Gastrocnemius medialis (tissue), 4 donors: Measurements from ENCODE around the gene CC2D1B. TPM values are rescaled to one million over a fixed set of nuclear protein-coding genes. Genes with fewer than 3 reads are reported as not detected.
A peak's percentile ranks its signal among the peaks of the same experiment; 100 is the strongest.

ENCODE experiments used
- ATAC-seq, 2 donors: fragments of 150-250 bp; one replicate each; pipeline ENCODE4 v1.9.1; 2016
- DNase-seq, 2 donors: peaks; one replicate each; pipeline ENCODE4 v3.0.0-alpha.2; 2019
- H3K27ac ChIP-seq, 4 donors: fragments of 200-600 bp; sonication (generic); 1 replicate in 1 of 4; 2 replicates in 3 of 4; pipeline ENCODE4 v1.5.1; 2016 to 2018; ENCODE audit warnings: mild to moderate bottlenecking in 2 of 4, moderate library complexity in 1 of 4
- H3K27me3 ChIP-seq, 3 donors: fragments of 200-600 bp; sonication (generic) in 2 of 3; 1 replicate in 1 of 3; 2 replicates in 2 of 3; pipeline versions ENCODE4 v1.5.1 to v1.6.0; 2016 to 2019; ENCODE audit warnings: mild to moderate bottlenecking in 1 of 3, moderate library complexity in 1 of 3
- H3K36me3 ChIP-seq, 2 donors: fragments of 200-600 bp; sonication (generic) in 1 of 2; one replicate each; pipeline ENCODE4 v1.5.1; 2017 to 2018
- H3K4me1 ChIP-seq, 2 donors: fragments of 200-600 bp; sonication (generic) in 1 of 2; one replicate each; pipeline ENCODE4 v1.5.1; 2016 to 2017; ENCODE audit warnings: mild to moderate bottlenecking in 2 of 2
- H3K4me3 ChIP-seq, 4 donors: fragments of 200-600 bp; sonication (generic) in 3 of 4; 1 replicate in 1 of 4; 2 replicates in 3 of 4; pipeline ENCODE4 v1.5.1; 2016 to 2019; ENCODE audit warnings: mild to moderate bottlenecking in 2 of 4
- H3K9me3 ChIP-seq, 3 donors: fragments of 200-600 bp; sonication (generic) in 2 of 3; 1 replicate in 1 of 3; 2 replicates in 2 of 3; pipeline ENCODE4 v1.5.1; 2016 to 2019
- CTCF ChIP-seq, 5 experiments: fragments of 450-650 bp in 3 of 5; fragments of 200-600 bp in 2 of 5; sonication (generic) in 2 of 5; IDR thresholded peaks in 4 of 5; conservative IDR thresholded peaks in 1 of 5; 1 replicate in 4 of 5; 2 replicates in 1 of 5; pipeline ENCODE4 v1.5.1; 2016 to 2019; ENCODE audit warnings: antibody characterized with exemption in 5 of 5, mild to moderate bottlenecking in 3 of 5, moderate library complexity in 3 of 5
- POLR2A ChIP-seq, 2 donors: fragments of 450-650 bp; IDR thresholded peaks; one replicate each; pipeline ENCODE4 v1.6.1; 2017; ENCODE audit warnings: antibody characterized with exemption in 2 of 2, mild to moderate bottlenecking in 2 of 2, moderate library complexity in 2 of 2
- in situ Hi-C, 4 donors: fragments of 200-750 bp; cut with MboI; loops; one replicate each; pipeline versions ENCODE4 v1.15.0 to v1.8.0; 2017; ENCODE audit warnings: low sequenced_read_pairs in 4 of 4
- intact Hi-C: fragments of 100-400 bp; cut with DNase I; formaldehyde crosslinking; loops from one replicate; pipeline ENCODE4 v1.15.1; 2023; ENCODE audit warnings: low total_unique reads
- total RNA-seq, 4 donors: library from RNA; depleted of rRNA; stranded (reverse); fragments of >200 nt; gene quantifications; one replicate each; pipeline versions ENCODE4 v1.1.0 to v1.2.3, GENCODE V29; 2016

Gene CC2D1B
- total RNA-seq, 4 donors from 2014 or later = 34.1 to 62.7 (median 52.2) TPM

- TF ChIP-seq POLR2A (IDR thresholded peaks at IDR 0.05) (no peak), CTCF (IDR thresholded peaks at IDR 0.05 in 4 of 5, conservative IDR thresholded peaks at IDR 0.05 in 1 of 5) (no peak)
- Histone ChIP-seq H3K36me3 (peaks cover 0 to 38% of the 10 kb centered on the region in 2 donors), H3K27ac (no peak overlapping the region), H3K9me3 (no peaks in the 10 kb centered on the region), H3K4me3 (no peak overlapping the region), H3K27me3 (no peaks in the 10 kb centered on the region), H3K4me1 (no peaks in the 10 kb centered on the region)
- intact Hi-C loops (no loop called here), in situ Hi-C loops (no loop called here)
- DNase-seq (no peak), ATAC-seq (no peak)
These were observed 24.2 kb downstream of the CC2D1B start for GRCh38 chr1:52341655-52342260.

GRCh38 chr1:52337439-52337838 lies 28.6 kb downstream of the CC2D1B start:
- Histone ChIP-seq H3K36me3 (peaks cover 0 to 37% of the 10 kb centered on the region in 2 donors), H3K9me3 (no peaks in the 10 kb centered on the region), H3K27ac (no peak overlapping the region), H3K4me3 (no peak overlapping the region), H3K4me1 (peaks cover 0 to 4% of the 10 kb centered on the region in 2 donors), H3K27me3 (no peaks in the 10 kb centered on the region)
- in situ Hi-C loops (no loop called here), intact Hi-C loops (no loop called here)
- ATAC-seq = no peak
- DNase-seq = no peak
- no peak for TF ChIP-seq POLR2A (IDR thresholded peaks at IDR 0.05)
- TF ChIP-seq CTCF (IDR thresholded peaks at IDR 0.05 in 4 of 5, conservative IDR thresholded peaks at IDR 0.05 in 1 of 5) = no peak

GRCh38 chr1:52334906-52335528 lies 31.0 kb downstream of the CC2D1B start:
- Histone ChIP-seq H3K4me1 (peaks cover 0 to 4% of the 10 kb centered on the region in 2 donors), H3K27ac (peak overlapping the region in 2 of 4 donors; percentile 3 to 20), H3K27me3 (no peaks in the 10 kb centered on the region), H3K36me3 (peaks cover 0 to 32% of the 10 kb centered on the region in 2 donors), H3K9me3 (no peaks in the 10 kb centered on the region), H3K4me3 (no peak overlapping the region)
- in situ Hi-C loops = no loop called here
- TF ChIP-seq POLR2A (IDR thresholded peaks at IDR 0.05) (no peak), CTCF (IDR thresholded peaks at IDR 0.05 in 4 of 5, conservative IDR thresholded peaks at IDR 0.05 in 1 of 5) (no peak)
- intact Hi-C loops = no loop called here
- DNase-seq (no peak), ATAC-seq (peak; percentile 44 to 68)

- in situ Hi-C loops (no loop called here), intact Hi-C loops (no loop called here)
- Histone ChIP-seq H3K27ac (no peak overlapping the region), H3K9me3 (no peaks in the 10 kb centered on the region), H3K4me3 (no peak overlapping the region), H3K4me1 (peaks cover 0 to 4% of the 10 kb centered on the region in 2 donors), H3K27me3 (no peaks in the 10 kb centered on the region), H3K36me3 (peaks cover 0 to 11% of the 10 kb centered on the region in 2 donors)
- no peak for TF ChIP-seq CTCF (IDR thresholded peaks at IDR 0.05 in 4 of 5, conservative IDR thresholded peaks at IDR 0.05 in 1 of 5)
- no peak for TF ChIP-seq POLR2A (IDR thresholded peaks at IDR 0.05)
- DNase-seq (no peak), ATAC-seq (no peak)
These were observed 33.6 kb downstream of the CC2D1B start for GRCh38 chr1:52332411-52332810.
